Neuronal stem cell (in vitro differentiated cells): ENCODE results near the gene HOXC5.

Experiments
- DNase-seq: peaks from one replicate; pipeline ENCODE4 v3.0.0-alpha.2; 2013; ENCODE audit warnings: low spot score
- H2AFZ ChIP-seq: one replicate; pipeline ENCODE4 v1.6.1; 2013; ENCODE audit warnings: mild to moderate bottlenecking, low read length, inconsistent platforms
- H2AK5ac ChIP-seq: 2 replicates; pipeline ENCODE4 v1.6.1; 2013; ENCODE audit warnings: low read depth, mild to moderate bottlenecking, inconsistent platforms, low read length, moderate library complexity, mixed read lengths
- H2BK120ac ChIP-seq: 2 replicates; pipeline ENCODE4 v1.6.1; 2013; ENCODE audit warnings: low read depth, mild to moderate bottlenecking, inconsistent platforms, low read length, moderate library complexity, mixed read lengths
- H2BK12ac ChIP-seq: one replicate; pipeline ENCODE4 v1.6.1; 2013; ENCODE audit warnings: low read length, inconsistent platforms
- H2BK15ac ChIP-seq: 2 replicates; pipeline ENCODE4 v1.6.1; 2013; ENCODE audit warnings: mild to moderate bottlenecking, low read length, inconsistent platforms, mixed read lengths
- H2BK5ac ChIP-seq: one replicate; pipeline ENCODE4 v1.6.1; 2013; ENCODE audit warnings: inconsistent platforms, mild to moderate bottlenecking, low read length, moderate library complexity
- H3K14ac ChIP-seq: one replicate; pipeline ENCODE4 v1.6.1; 2013; ENCODE audit warnings: low read length, inconsistent platforms
- H3K18ac ChIP-seq: 2 replicates; pipeline ENCODE4 v1.6.1; 2013; ENCODE audit warnings: low read length, inconsistent platforms
- H3K23ac ChIP-seq: 2 replicates; pipeline ENCODE4 v1.6.1; 2013; ENCODE audit warnings: low read depth, mild to moderate bottlenecking, mixed read lengths, low read length, inconsistent platforms; ENCODE audit not compliant: poor library complexity
- H3K27ac ChIP-seq: replicated peaks from 3 replicates; pipeline ENCODE4 v1.5.1; 2013; ENCODE audit warnings: low read length, inconsistent platforms
- H3K27me3 ChIP-seq, 3 experiments: 2 replicates each; pipeline ENCODE4 v1.6.1; 2013; ENCODE audit warnings: low read length in 3 of 3, mild to moderate bottlenecking in 2 of 3, inconsistent platforms in 1 of 3, low read depth in 1 of 3, mixed read lengths in 1 of 3, moderate library complexity in 1 of 3; ENCODE audit not compliant: control insufficient read depth in 3 of 3, insufficient read depth in 3 of 3
- H3K36me3 ChIP-seq, 2 donors: replicated peaks in 1 of 2; 2 replicates each; pipeline ENCODE4 v1.6.1; 2013; ENCODE audit warnings: low read length in 2 of 2; ENCODE audit not compliant: control insufficient read depth in 2 of 2, insufficient read depth in 2 of 2
- H3K4ac ChIP-seq: 2 replicates; pipeline ENCODE4 v1.6.1; 2013; ENCODE audit warnings: inconsistent platforms, mild to moderate bottlenecking, low read length, moderate library complexity
- H3K4me1 ChIP-seq, 2 donors: 1 replicate in 1 of 2; 2 replicates in 1 of 2; pipeline ENCODE4 v1.6.1; 2013; ENCODE audit warnings: low read length in 2 of 2, low read depth in 1 of 2; ENCODE audit not compliant: control insufficient read depth in 2 of 2, insufficient read depth in 1 of 2
- H3K4me2 ChIP-seq: one replicate; pipeline ENCODE4 v1.6.1; 2013; ENCODE audit warnings: mild to moderate bottlenecking, low read length, inconsistent platforms; ENCODE audit not compliant: insufficient read depth, poor library complexity, severe bottlenecking
- H3K4me3 ChIP-seq, 2 donors: 2 replicates each; pipeline ENCODE4 v1.5.1; 2013; ENCODE audit warnings: low read length in 2 of 2, mild to moderate bottlenecking in 2 of 2, inconsistent platforms in 1 of 2, moderate library complexity in 1 of 2
- H3K79me1 ChIP-seq: one replicate; pipeline ENCODE4 v1.6.1; 2013; ENCODE audit warnings: low read depth, mild to moderate bottlenecking, inconsistent platforms, low read length, moderate library complexity
- H3K9ac ChIP-seq: one replicate; pipeline ENCODE4 v1.6.1; 2013; ENCODE audit warnings: mild to moderate bottlenecking, low read depth, low read length, inconsistent platforms; ENCODE audit not compliant: poor library complexity
- H3K9me3 ChIP-seq, 2 donors: replicated peaks in 1 of 2; 2 replicates each; pipeline versions ENCODE3 to v1.6.1; 2013; ENCODE audit warnings: low read length in 2 of 2, mild to moderate bottlenecking in 2 of 2, inconsistent platforms in 1 of 2, low read depth in 1 of 2, mixed read lengths in 1 of 2, moderate library complexity in 1 of 2; ENCODE audit not compliant: control insufficient read depth in 2 of 2, insufficient read depth in 1 of 2
- H4K8ac ChIP-seq: one replicate; pipeline ENCODE4 v1.6.1; 2013; ENCODE audit warnings: low read depth, mild to moderate bottlenecking, inconsistent platforms, low read length, moderate library complexity
- H4K91ac ChIP-seq: one replicate; pipeline ENCODE4 v1.6.1; 2013; ENCODE audit warnings: low read length, low read depth, mild to moderate bottlenecking, inconsistent platforms; ENCODE audit not compliant: poor library complexity
- WGBS, 2 donors: extraction: QIAGEN DNeasy Blood & Tissue Kit; methylation state at CpG; one replicate each; pipeline ENCODE4 v1.1.7; 2013; ENCODE audit warnings: missing lambda C conversion rate in 2 of 2, mixed read lengths in 1 of 2; ENCODE audit not compliant: insufficient read length in 2 of 2, insufficient replicate concordance in 1 of 2; ENCODE audit errors: extremely low coverage in 2 of 2; 5-methylcytosine and 5-hydroxymethylcytosine counted together

HOXC5 gene

DNA sequence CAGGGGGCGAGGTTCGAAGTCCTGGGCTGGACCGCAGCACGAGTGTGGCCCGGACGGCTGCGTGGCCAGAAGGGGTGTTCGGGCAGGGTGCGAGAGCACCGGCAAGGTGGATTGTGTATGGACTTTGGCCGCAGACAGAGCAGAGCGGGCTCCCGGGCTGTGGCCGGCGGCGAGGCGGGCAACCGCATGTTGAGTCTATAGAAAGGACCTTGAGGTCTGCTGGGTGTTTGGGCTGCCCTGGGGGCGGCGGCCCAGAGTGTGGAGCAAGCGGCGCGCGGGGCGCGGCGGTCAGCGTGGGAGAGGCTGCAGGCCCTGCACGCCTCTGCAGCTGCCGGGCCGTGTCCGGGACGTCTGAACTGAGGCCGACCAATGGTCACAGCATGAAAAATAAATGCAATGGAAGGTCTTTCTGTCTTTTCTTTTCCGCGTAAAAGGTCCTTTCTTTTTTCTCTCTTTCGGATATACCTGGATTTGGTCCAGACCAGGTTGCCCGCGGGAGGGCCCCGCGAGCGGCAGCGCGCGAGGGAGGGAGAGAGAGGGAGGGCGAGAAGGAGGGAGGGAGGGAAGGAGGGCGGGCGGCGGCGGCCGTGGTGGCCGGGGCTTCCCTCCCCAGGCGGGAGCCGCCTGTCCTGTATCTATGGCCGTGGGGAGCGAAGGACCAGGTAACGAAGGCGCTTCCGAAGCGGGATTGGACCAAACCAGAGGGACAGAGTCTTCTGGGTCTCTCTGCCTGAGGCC is 38.4 kb upstream of the HOXC5 start:
- Histone ChIP-seq H3K14ac (no peak overlapping the region), H3K18ac (peak overlapping the region; percentile 29), H2AFZ (peak overlapping the region; percentile 90), H3K4me3 (no peak overlapping the region), H3K4ac (no peak overlapping the region), H3K27ac (no peak overlapping the region), H3K9ac (no peak overlapping the region), H2BK12ac (no peak overlapping the region), H3K36me3 (no peaks in the 10 kb centered on the region), H3K4me2 (no peak overlapping the region), H2BK120ac (no peak overlapping the region), H2BK15ac (no peak overlapping the region), H3K4me1 (no peaks in the 10 kb centered on the region), H3K23ac (peak overlapping the region; percentile 90), H3K79me1 (no peaks in the 10 kb centered on the region), H4K91ac (no peak overlapping the region), H4K8ac (no peak overlapping the region), H3K27me3 (peaks cover 82 to 100% (median 100%) of the 10 kb centered on the region in 3 experiments), H2BK5ac (no peak overlapping the region), H2AK5ac (no peak overlapping the region), H3K9me3 (peaks cover 0 to 4% of the 10 kb centered on the region in 2 donors)
- WGBS, 2 donors = no CpG with 5 or more reads among the region's 60 CpGs
- no peak for DNase-seq

DNA sequence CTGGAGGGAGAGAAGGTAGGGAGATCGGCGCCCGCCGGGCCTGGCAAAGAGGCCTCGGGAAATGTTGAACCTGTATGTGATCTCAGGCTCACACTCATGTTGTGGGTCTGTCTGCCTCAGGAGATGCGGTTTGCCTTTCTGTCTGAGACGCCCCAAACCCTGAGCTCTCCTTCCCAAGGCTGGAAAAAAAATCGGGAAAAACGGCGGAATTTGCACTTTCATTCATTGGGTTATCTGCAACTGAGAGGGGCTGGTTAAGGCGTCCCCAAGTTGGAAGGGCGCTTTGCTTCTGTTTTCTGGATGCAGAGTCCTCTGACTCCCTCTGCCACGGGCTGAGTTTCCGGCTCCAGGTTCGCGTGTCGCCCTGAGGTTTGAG is 37.9 kb upstream of the HOXC5 start:
- Histone ChIP-seq H2BK15ac (no peak overlapping the region), H2AFZ (peak overlapping the region; percentile 90), H3K36me3 (no peaks in the 10 kb centered on the region), H3K18ac (no peak overlapping the region), H4K8ac (no peak overlapping the region), H3K14ac (no peak overlapping the region), H3K27ac (no peak overlapping the region), H2AK5ac (no peak overlapping the region), H2BK12ac (no peak overlapping the region), H3K4ac (no peak overlapping the region), H4K91ac (no peak overlapping the region), H3K4me3 (no peak overlapping the region), H3K79me1 (no peaks in the 10 kb centered on the region), H3K4me1 (no peaks in the 10 kb centered on the region), H2BK5ac (no peak overlapping the region), H3K23ac (peak overlapping the region; percentile 82), H3K27me3 (peaks cover 84 to 100% (median 100%) of the 10 kb centered on the region in 3 experiments), H3K4me2 (no peak overlapping the region), H3K9me3 (peaks cover 0 to 4% of the 10 kb centered on the region in 2 donors), H3K9ac (no peak overlapping the region), H2BK120ac (no peak overlapping the region)
- WGBS, 2 donors = no CpG with 5 or more reads among the region's 17 CpGs
- DNase-seq = no peak

DNA sequence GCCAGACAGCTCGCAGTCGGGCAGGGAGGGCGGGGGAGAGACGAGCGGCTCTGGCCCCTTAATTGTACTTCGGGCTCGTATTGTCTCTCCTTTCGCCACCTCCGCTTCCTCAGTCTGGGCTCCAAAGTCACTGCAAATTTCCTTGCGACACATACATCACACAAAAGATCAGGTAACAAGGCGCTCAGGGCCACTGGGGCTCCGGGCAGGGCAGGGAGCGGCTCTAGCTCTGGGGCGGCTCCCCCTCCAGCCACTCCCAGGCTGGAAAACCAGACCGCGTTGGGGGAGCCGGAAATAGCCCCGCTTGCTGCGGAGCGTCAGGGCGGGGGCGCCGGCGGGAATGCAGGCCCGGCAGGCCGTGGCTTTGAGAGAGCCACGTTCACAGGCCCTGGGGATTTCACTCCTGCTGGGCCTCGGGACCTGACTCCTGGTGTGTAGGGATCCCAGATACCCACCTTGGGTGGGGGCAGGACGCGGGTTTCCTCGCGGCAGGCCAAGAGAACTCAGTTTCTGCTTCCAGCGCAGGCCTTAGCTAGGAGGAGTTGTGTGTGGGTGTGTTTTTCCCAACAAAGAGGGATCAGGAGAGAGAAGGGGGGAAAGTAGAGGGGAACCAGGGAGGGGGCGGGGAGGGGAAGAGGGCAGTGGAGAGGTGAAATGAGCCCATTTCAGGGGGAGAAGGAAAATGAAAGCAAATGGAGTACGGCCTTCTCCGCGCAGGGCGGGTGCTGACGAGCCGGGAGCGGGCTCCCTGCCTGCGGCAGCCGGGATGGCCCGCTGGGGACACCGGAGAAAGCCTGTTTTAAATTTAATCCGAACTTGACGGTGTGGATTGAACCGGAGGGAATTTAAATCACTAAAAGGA is 37.2 kb upstream of the HOXC5 start:
- no peak overlapping the region for H3K14ac ChIP-seq
- DNase-seq = no peak
- no peak overlapping the region for H2BK12ac ChIP-seq
- H4K91ac ChIP-seq = no peak overlapping the region
- no peak overlapping the region for H2BK5ac ChIP-seq
- no peaks in the 10 kb centered on the region for H3K4me1 ChIP-seq
- H2AK5ac ChIP-seq = no peak overlapping the region
- no peak overlapping the region for H3K27ac ChIP-seq
- peak overlapping the region; percentile 82 for H3K23ac ChIP-seq
- H4K8ac ChIP-seq = no peak overlapping the region
- H3K18ac ChIP-seq = no peak overlapping the region
- no peaks in the 10 kb centered on the region for H3K36me3 ChIP-seq
- no peak overlapping the region for H3K4ac ChIP-seq
- peaks cover 0 to 6% of the 10 kb centered on the region in 2 donors for H3K9me3 ChIP-seq
- no peak overlapping the region for H3K4me2 ChIP-seq
- H2BK120ac ChIP-seq = no peak overlapping the region
- H3K9ac ChIP-seq = no peak overlapping the region
- no peak overlapping the region for H2BK15ac ChIP-seq
- peaks cover 87 to 100% (median 100%) of the 10 kb centered on the region in 3 experiments for H3K27me3 ChIP-seq
- peak overlapping the region in 1 of 2 donors; percentile 28 for H3K4me3 ChIP-seq
- no peaks in the 10 kb centered on the region for H3K79me1 ChIP-seq
- no CpG with 5 or more reads among the region's 48 CpGs for WGBS, 2 donors
- H2AFZ ChIP-seq = peak overlapping the region; percentile 90
